Stimulated activated CD8-positive, alpha-beta memory T cell treated with anti-CD3 and anti-CD28 coated beads, Interleukin-15, amount 100 ng/mL, for 48 hours (primary cell): Measurements from ENCODE around the gene NCOR2.
"Not testable (repeated sequence)": the region's sequence is repeated elsewhere in the genome, so short reads cannot be mapped to it uniquely, and the experiment has no call there.

Source experiments
- DNase-seq, 2 donors: peaks; one replicate each; pipeline ENCODE4 v3.0.0-alpha.2; 2020; ENCODE audit warnings: low read depth in 2 of 2

The NCOR2 gene

GRCh38 chr12:124599074-124599999, 31.9 kb upstream of the NCOR2 start:
- peak in 1 of 2 donors; percentile 52 for DNase-seq

GRCh38 chr12:124597041-124597440, 29.6 kb upstream of the NCOR2 start:
- DNase-seq, result no peak

GRCh38 chr12:124595444-124595843, 28.0 kb upstream of the NCOR2 start:
- DNase-seq, result no peak

GRCh38 chr12:124594851-124595250, 27.4 kb upstream of the NCOR2 start:
- DNase-seq, result no peak

GRCh38 chr12:124593851-124594401, 26.5 kb upstream of the NCOR2 start:
- DNase-seq, result no peak

- no peak for DNase-seq
Measured at GRCh38 chr12:124593176-124593575, 25.8 kb upstream of the NCOR2 start.

GRCh38 chr12:124592481-124593160, 25.2 kb upstream of the NCOR2 start:
- DNase-seq, result no peak

- DNase-seq, result no peak
Measured at GRCh38 chr12:124592050-124592449, 24.6 kb upstream of the NCOR2 start.

GRCh38 chr12:124590447-124590846, 23.0 kb upstream of the NCOR2 start:
- no peak for DNase-seq

- DNase-seq, result peak in 1 of 2 donors; percentile 22
Measured at GRCh38 chr12:124588751-124589267, 21.4 kb upstream of the NCOR2 start.

- no peak for DNase-seq
Measured at GRCh38 chr12:124588018-124588634, 20.7 kb upstream of the NCOR2 start.

GRCh38 chr12:124586756-124587155, 19.3 kb upstream of the NCOR2 start:
- no peak for DNase-seq

GRCh38 chr12:124584494-124584893, 17.1 kb upstream of the NCOR2 start:
- DNase-seq, result not testable (repeated sequence)

- no peak for DNase-seq
Measured at GRCh38 chr12:124583854-124584253, 16.4 kb upstream of the NCOR2 start.

- no peak for DNase-seq
Measured at GRCh38 chr12:124582108-124582424, 14.7 kb upstream of the NCOR2 start.

- no peak for DNase-seq
Measured at GRCh38 chr12:124581307-124582107, 14.1 kb upstream of the NCOR2 start.

GRCh38 chr12:124579921-124580517, 12.6 kb upstream of the NCOR2 start:
- no peak for DNase-seq

GRCh38 chr12:124578854-124579253, 11.4 kb upstream of the NCOR2 start:
- no peak for DNase-seq

- no peak for DNase-seq
Measured at GRCh38 chr12:124578445-124578844, 11.0 kb upstream of the NCOR2 start.

- no peak for DNase-seq
Measured at GRCh38 chr12:124577986-124578385, 10.6 kb upstream of the NCOR2 start.

GRCh38 chr12:124577374-124577773, 10.0 kb upstream of the NCOR2 start:
- DNase-seq, result no peak
